Measurements from ENCODE around the gene COA4.
"Not testable (repeated sequence)": the region's sequence is repeated elsewhere in the genome, so short reads cannot be mapped to it uniquely, and the experiment has no call there.

COA4 gene

DNA sequence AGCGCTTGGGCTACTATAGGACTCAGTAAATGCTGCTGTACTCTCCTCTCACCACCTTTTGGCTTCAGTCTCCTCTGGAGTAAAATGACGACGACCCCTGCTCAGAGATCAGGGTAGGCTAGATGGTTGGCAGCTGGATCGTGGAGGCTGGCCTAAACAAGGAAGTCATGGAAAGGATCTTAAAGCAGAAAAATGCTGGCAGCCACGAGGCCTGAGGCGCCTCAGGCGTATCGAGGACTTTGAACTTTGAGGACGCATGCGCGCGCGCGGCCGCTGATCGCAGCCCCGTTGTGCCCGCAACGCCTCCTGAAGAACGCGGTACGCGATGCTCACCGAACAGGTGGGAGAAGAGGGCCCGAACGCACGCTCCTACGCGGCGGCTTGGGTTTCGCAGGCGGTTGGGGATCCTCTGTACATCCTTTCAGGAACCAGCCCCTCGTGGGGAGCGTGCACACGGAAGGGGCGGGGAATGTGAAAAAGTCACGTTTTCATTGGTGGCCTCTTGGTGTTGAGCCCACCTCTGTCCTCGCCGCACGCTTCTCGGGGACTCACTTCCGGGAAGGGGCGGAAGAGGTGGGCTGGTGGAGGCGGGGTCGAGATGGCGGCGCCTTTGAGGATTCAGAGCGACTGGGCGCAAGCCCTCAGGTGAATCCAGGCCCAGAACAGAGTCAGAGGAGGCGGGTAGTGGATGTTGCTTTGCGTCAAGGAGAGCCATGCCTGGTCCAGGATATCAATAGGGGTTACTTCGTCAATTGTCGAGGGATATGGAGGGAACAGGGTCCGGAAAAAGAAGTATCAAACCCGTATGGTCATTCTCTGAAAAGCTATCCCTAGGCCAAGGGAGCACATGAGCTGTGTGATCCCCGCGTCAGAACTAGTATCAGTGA, at the start of gene COA4, which contains the start of gene PAAF1:
TSS of gene COA4 (minus strand) at position 423 of the 887 bp plus-strand sequence. CDS start 3,468 bp downstream, outside the sequence.
TSS of gene PAAF1 (plus strand) at position 576 of the 887 bp plus-strand sequence. CDS start at position 599, 23 bp downstream.
- peak; percentile 98 for DNase-seq

DNA sequence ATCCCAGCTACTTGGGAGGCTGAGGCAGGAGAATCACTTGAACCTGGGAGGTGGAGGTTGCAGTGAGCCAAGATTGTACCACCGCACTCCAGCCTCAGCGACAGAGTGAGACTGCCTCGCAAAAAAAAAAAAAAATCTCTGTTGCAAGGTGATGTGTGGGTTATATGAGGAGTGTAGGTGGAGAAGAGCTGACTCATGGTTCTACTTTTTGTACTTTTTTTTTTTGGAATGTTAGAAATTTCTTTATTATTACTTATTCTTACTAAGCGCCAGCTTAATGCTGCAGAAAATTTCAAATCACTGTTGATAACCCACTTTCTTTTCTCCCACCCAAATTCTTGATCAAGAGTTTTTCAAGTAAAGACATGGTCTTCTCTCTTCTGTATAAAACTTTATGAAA, 44.5 kb upstream of the COA4 start:
- no peak for DNase-seq

DNA sequence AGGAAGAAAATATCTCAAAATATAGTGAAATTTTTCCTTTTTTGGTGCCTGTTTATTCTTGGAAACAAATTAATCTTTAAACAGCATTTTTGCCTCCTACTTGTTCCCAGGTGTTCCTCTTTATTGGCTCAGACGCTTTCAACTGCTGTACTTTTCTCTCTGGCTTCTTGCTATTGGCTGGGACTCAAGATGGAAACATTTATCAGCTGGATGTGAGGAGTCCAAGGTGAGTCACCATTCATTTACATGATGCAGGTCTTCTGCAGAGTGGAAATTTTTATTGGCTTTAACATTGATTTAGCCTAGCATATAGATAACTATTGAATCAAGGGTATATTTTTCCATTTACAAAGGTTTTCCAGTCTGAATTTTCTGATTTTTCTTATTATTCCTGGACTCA, 39.8 kb upstream of the COA4 start:
- no peak for DNase-seq

DNA sequence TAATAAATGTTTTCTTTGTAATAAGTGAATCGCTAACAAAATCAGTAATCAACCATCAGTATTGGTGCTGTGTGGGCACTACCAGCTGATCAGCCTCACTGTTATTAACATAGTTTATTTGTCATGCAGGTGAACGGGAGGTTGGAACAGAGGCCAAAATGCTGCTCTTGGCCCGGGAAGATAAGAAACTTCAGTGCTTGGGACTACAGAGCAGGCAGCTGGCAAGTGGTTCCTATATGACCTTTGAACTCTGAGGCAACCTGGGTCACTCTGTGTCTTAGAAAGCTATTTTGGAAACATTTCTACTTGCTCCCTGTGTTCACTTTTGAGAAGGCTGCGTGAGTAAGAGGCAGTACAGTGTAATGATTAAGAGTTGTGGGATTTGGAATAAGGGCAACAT, 37.6 kb upstream of the COA4 start:
- DNase-seq: no peak

DNA sequence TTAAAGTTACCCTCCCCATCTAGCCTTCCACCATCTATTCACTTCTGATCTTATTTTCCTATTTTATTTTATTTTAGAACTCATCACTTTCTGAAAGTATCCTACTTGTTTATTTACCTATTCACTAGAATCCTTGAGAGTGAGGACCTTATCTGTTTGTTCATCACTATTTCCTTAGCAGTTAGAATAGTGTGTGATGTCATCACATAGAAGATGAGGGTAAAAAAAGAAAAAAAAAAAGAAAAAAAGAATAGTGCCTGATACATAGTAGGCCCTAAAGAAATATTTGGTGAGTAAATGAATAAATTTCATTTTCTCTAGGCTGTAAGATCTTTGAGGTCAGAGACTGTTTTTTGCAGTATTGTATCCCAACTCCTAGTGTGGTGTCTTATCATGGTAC, 36.8 kb upstream of the COA4 start:
- DNase-seq: no peak

DNA sequence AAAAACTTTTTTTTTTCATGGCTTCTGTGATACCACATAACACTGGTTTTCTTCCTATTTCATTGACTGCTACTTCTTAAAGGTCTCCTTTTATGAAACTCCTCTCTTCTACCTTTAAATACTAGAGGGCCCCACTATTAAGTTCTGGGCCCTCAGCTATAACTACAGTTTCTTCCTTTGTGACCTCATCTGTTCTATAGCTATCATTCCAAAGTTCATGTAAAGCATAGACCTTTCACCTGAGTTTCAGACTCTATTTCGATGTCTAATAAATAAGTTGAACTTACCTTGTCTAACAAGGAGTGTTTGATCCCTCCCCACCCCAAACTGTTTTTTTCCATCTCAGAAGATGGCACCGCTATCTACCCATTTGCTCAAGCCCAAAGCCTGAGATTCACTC, 35.4 kb upstream of the COA4 start:
- DNase-seq: no peak

DNA sequence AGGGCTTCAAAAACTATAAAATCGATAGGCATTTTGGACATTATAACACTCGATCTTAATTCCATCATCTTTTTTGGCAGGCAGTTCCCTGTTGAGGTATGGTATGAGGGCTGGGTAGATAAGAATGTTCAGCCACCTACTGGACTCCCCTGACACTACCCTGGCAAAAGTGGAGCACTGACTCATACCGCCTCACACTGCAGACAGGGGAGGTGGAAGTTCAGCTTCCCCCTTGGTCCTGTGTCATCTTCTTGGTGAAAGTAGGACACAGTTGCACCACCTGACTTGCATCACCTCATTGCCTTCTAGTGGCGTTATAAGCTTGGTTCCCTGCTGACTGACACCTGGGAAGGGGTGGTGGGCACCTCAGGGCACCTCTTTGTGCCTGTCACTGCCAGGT, 30.5 kb upstream of the COA4 start:
- no peak for DNase-seq

DNA sequence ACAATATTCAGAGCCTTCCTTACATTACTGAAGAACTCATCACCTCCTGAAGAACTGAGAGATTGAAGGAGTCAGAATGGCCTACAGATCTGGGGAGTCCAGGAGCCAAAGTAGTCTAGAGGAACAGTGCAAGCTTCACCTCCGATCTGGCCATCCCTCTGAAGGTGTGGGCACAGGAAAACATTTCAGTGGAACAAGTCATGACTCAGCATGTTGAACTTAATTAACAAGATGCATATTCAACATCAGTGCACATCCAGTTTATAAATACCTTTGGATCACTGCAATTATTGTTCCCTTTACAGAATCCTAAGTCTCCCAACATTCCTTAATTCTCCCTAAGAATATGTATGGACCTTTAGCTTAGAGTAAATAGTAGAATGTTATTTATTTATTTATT, 25.7 kb upstream of the COA4 start:
- no peak for DNase-seq

DNA sequence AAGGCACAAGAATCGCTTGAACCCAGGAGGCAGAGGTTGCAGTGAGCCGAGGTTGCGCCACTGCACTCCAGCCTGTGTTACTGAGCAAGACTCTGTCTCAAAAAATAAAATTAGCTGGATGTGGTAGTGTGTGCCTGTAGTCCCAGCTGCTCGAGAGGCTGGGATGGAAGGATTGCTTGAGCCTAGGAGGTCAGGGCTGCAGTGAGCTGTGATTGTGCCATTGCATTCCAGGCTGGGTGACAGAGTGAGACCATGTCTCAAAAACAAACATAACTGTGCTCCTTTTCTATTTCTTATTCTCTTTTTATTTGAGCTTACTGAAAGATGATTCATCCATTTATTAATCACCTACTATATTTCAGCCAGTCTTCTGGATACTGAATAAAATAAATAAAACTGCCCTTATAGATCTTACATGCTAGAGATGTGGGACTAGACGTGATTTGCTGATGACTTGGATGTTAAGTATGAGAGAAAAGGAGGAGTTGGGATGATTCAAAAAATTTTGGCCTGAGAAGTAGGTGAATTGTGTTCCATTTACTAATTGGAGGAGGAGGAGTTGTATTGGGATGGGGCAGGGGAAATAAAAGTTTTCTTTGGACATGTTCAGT, 18.2 kb upstream of the COA4 start:
- no peak for DNase-seq

DNA sequence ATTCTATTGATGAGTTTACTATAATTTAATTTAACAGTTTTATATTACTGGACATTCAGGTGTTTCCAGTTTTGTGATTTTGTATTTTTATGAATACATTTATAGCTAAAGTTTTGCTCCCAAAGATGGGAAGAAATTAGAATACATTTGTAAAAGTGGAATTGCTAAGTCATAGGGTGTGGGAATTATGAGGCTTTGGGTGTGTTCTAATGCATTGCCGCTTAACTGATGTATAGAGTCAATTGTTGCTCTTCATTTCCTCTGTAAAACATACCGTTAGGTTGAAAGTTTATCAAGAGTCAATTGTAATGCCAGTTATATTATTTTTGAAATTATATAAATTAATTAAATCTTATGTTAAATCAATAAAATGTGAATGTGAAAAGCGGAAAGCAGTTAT, 16.4 kb upstream of the COA4 start:
- DNase-seq: no peak

DNA sequence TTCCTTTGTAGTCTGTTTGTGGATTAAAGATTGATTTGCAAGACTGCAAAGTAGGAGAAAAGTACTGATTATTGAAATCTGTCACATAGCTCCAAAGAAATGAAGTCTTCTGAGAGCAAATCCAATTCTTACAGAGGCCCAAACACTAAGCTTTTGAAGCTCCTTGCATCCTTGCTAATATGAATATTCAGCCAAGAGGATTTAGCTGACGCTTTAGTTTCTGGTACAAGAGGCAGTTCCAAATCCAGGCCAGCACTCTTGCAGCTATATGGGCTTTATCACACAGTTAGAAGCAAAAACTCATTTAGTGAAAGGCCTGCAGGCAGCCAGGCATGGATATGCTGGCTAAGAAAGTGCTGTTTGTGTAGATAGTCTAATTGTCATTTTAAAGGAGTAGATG, 12.9 kb upstream of the COA4 start:
- no peak for DNase-seq

DNA sequence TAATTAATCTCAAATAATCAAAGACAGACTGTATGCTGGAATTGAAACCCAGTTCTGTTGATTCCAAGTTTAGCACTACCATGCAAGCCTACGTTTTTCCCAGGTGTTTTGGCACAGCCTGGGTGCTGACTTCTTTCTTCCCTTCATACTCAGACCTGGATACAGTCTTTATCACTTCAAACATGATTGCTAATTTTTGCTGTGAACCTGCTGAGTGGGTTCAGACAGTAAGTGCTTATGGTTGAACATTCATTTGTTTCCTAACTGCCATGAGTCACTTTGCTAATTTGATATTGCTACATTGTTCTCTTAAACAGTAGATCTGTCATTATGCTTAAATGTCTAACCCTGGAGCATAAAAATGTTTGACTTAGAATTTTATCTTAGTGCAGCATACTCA, 12.4 kb upstream of the COA4 start:
- no peak for DNase-seq

DNA sequence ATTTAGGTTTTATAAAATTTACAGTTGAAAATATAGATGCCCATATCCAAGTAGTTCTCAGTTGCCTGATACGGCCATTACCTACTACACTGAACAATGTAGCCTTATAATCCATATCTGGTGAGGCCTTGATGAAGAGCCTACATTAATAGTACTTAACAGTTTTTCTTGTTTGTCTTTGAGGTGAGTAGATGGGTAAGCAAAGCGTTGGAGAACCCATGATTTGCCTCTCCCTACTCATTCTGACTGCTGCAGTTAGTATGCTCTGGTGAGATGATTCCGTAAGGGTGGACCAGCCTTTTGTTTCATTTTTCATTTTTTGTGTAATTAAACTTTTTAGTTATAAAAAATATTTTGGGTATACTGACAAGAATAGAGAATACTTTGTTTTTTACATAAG, 11.6 kb upstream of the COA4 start:
- no peak for DNase-seq

DNA sequence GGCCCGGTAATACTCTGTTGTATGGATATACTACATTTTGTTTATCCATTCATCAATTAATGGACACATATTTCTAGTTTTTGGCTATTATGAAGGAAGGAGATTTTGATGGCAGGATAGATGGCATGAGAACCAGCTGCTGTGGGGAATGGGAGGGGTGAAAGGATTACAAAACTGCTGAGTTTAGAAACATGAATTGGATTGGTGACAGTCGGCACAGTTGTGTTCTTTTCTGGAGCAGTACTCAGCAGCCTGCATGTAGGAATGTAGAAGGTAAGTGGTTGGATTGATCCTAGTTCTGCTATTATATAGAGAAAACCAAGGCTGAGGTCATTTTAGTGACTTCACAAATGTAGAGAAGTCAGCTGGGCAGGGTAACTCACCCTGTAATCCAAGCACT, 7.2 kb upstream of the COA4 start:
- DNase-seq: no peak

DNA sequence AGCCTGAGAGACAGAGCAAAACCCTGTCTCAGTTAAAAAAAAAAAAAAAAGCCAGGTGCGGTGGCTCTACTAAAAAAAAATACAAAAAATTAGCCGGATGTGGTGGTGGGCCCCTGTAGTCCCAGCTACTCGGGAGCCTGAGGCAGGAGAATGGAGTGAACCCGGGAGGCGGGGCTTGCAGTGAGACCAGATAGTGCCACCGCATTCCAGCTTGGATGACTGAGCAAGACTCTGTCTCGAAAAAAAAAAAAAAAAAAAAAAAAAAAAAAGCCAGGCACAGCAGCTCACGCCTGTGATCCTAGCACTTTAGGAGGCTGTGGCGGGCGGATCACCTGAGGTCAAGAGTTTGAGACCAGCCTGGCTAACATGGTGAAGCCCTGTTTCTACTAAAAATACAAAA, 3.8 kb upstream of the COA4 start:
- not testable (repeated sequence) for DNase-seq

DNA sequence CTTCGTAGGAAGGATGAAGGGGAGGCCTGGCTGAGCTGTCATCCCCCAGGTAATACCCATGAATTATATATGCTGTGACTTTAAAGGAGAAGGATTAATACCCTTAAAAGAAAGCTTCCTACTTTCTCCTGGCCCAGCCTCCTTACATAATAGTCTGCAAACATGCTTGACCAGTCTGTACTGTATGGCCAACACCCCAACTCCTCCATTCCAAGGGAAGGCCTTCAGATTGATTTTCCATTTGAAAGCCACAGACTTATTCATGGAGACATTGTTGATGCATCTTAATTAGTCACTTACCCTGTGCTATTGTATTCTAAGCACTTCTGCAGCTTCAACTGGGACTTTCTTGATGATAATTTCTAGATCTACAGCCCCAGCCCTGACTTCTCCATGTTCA, 2.1 kb upstream of the COA4 start:
- no peak for DNase-seq

DNA sequence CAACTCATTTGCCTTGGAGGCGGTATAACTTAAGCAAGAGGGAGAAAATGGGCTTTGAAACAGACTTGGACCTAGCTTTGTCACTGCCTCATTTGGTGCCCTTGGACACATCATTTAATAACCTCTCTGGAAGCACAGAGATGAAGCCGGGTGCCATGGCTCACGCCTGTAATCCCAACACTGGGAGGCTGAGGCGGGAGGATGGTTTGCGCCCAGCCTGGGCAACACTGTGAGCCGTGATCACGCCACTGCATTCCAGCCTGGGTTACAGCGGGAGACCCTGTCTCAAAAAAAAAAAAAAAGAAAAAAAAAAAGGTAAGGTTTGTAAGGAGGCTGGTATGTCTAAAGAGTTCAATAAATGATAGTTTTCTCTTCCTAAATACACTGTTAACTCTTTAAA, 806 bp downstream of the COA4 start:
- no peak for DNase-seq

DNA sequence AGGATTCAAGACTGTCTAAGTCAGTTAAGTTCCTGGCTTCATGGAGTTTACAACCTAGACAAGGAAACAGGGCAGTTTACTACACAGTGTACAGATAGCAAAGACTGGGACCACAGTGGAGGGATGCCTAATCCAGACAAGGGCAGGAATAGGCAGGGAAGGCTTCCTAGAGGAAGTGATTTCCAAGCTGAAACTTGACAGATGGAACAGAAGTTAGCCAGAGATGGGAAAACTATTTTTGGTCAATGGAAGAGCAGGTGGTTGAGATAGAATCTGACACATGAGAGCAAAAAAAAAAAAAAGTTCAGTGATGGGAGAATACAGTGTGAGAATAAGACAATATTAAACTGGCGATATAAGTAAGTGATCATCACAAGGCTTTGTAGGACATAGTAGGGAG, 1.3 kb downstream of the COA4 start:
- no peak for DNase-seq

DNA sequence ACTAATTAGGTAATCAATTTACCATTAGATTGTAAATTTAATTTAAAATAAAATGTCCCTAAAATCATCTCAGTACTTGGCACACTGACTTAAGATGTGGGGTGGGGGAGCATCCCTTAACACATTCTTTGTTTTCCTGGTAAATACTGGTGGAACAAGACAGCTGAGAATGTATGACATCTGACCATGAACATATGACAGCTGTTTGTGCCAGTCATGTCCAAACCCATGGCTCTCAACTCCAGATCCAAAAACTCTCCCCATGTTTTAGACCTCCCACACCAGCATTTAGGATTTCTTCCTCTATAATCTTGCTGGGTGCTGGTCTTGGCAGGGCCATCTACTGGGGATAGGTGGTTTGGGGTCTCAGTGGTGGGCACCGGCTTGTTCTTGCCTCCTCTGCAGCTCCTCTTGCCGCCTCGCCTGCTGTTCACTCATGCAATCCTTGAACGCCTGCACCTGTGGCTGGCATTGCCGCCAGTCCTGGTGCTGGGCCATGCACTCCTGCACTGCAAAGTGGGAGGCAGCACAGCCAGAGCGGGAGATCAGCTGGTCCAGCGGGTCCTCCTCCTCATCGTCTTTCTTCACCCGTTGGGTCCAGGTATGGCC, 3.8 kb downstream of the COA4 start:
- DNase-seq: no peak

DNA sequence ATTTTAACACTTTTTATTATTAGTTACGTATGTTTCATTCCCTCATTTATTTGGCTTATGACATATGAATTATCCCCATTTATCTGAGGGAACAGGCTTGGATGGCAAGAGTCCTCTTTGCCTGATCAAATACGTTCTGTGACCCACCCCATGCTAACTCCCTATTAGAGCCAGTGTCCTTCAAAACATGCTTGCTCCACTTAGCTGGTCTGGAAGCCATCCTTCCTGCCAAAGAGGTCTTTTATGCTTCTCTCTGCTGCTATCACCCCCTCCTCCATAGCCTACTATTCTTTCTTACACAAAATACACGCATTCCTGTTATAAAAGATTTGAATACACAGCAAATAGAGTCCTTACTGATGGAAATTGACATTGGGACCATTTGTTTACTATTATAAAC, 6.4 kb downstream of the COA4 start:
- no peak for DNase-seq

DNA sequence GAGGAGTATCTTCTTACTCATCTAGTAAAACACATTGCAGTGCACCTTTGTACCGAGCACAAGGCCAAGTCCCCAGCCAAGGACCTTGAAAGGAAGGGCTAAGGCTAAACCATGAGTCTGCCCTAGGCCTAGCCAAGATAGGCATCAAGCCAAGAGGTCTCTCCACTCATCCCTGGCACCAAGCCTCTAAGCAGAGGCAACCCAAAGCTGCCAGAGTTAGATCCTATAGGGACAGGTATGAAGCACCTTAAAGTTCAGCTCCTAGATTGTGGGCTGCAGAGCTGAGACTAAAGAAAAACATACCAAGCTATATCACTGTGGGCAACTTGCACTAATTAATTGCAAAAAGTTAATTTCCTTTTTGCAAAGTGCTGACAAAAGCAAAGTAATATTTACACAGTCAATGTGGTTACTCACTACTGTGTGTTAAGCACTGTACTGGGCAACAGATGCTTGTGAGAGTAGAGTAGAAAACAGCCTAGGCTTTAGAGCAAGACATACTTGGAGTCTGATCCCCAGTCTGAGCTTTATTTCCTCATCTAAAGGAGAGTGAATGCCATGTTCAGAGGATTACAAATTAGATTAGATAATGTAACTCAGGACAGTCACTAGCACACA, 7.2 kb downstream of the COA4 start:
- DNase-seq: no peak

DNA sequence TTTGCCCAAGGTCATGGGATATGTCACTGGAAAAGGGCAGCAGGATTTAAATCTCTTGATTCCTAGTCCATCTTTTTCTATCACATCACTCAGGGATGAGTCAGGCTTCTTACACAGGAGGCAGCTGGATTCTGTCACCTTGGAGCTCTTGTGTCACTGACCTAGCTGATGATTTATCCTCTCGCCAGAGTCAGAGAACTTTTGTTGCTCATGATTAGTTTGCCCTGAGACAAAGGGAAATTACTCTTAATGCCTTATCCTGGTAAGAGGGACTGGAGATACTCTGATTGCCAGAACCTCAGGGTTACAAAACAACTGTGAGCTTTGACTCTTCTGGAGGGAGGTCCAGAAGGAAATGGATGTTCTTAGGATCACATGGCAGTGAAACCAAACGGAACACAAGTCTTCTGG, 10.1 kb downstream of the COA4 start:
- no peak for DNase-seq

DNA sequence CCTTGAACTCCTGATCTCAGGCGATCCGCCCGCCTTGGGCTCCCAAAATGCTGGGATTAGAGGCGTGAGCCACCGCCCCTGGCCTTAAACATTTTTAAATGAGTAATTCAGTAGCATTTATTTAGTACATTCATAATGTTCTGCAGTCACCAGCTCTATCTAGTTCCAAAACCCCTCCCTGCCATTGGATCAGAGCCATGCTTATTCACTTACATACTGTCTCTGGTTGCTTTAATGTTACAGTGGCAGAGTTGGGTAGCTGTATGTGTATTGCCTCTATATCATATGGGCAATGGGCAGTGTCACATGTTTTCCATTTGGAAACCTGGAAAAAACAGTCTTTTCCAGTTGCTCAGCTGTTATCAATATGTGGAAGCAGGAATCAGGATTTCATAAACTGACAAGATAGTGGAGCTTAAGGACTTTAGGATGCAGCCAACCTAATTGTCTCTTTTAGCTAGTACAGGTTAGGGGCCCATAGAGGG, 10.5 kb downstream of the COA4 start:
- DNase-seq: no peak
